GM12878 (cell line): ENCODE measurements around the gene ADAM23. TPM values are rescaled to one million over a fixed set of nuclear protein-coding genes. Genes with fewer than 3 reads are reported as not detected.

ENCODE experiments used
- ATAC-seq: fragments of 200-7000 bp; cut with Tn5 transposase; 3 replicates; pipeline ENCODE4 v1.9.1; 2020; ENCODE audit warnings: mild to moderate bottlenecking, moderate library complexity
- BruUV-seq: library from RNA; stranded (reverse); fragments of 400-500 nt; replicated peaks from 2 replicates; lab custom pipeline; 2021; lab: Mats Ljungman, UMichigan
- CTCF ChIA-PET: fragments of 300-600 bp; sonication (Branson Sonifier 250); formaldehyde crosslinking; extraction: SDS; loops from one replicate; lab custom pipeline; 2021; ENCODE audit warnings: inconsistent platforms; lab: Yijun Ruan, JAX
- POLR2A ChIA-PET: fragments of 350-600 bp; formaldehyde crosslinking; extraction: SDS; loops from one replicate; lab custom pipeline; 2021; ENCODE audit warnings: inconsistent platforms; lab: Charles Lee
- RAD21 ChIA-PET: fragments of 300-600 bp; sonication (Branson Sonifier 250); formaldehyde crosslinking; loops from one replicate; lab custom pipeline; 2023; ENCODE audit warnings: antibody characterized with exemption; ENCODE audit not compliant: unreplicated experiment; lab: Charles Lee
- SMC1A ChIA-PET: fragments of 300-600 bp; sonication (Branson Sonifier 250); formaldehyde crosslinking; loops from one replicate; lab custom pipeline; 2023; ENCODE audit not compliant: unreplicated experiment, uncharacterized antibody; lab: Charles Lee
- DNase-seq: peaks from one replicate; pipeline ENCODE4 v3.0.0-alpha.2; 2011; ENCODE audit warnings: low read depth, low spot score
- FAIRE-seq: peaks from 3 replicates; lab custom pipeline; 2011; peaks lifted over from hg19 to GRCh38; lab: Jason Lieb, UNC
- H2AFZ ChIP-seq: 2 replicates; pipeline ENCODE4 v1.6.0; 2011; ENCODE audit warnings: low read depth, low read length, control low read depth; ENCODE audit not compliant: control insufficient read depth
- H3K27ac ChIP-seq: 2 replicates; pipeline ENCODE4 v1.5.1; 2011; ENCODE audit warnings: control low read depth; ENCODE audit not compliant: control insufficient read depth, insufficient read depth
- H3K27me3 ChIP-seq, 2 experiments: replicated peaks in 1 of 2; 2 replicates each; pipeline versions ENCODE4 v1.6.0 to v1.6.1; 2011; ENCODE audit warnings: low read length in 1 of 2; ENCODE audit not compliant: control insufficient read depth in 2 of 2, insufficient read depth in 2 of 2
- H3K36me3 ChIP-seq, 2 experiments: 2 replicates each; pipeline ENCODE4 v1.5.1; 2011; ENCODE audit warnings: low read length in 1 of 2; ENCODE audit not compliant: control insufficient read depth in 2 of 2, insufficient read depth in 2 of 2
- H3K4me1 ChIP-seq: 2 replicates; pipeline ENCODE4 v1.6.1; 2011; ENCODE audit warnings: mild to moderate bottlenecking, low read length, moderate library complexity, mixed read lengths; ENCODE audit not compliant: control insufficient read depth, insufficient read depth
- H3K4me2 ChIP-seq: 2 replicates; pipeline ENCODE4 v1.6.0; 2011; ENCODE audit warnings: control low read depth; ENCODE audit not compliant: control insufficient read depth, insufficient read depth
- H3K4me3 ChIP-seq: fragments of 200-600 bp; sonication (generic); 2 replicates; pipeline ENCODE4 v1.5.1; 2016
- H3K79me2 ChIP-seq: 2 replicates; pipeline ENCODE4 v1.6.0; 2011; ENCODE audit warnings: low read length; ENCODE audit not compliant: control insufficient read depth, insufficient read depth
- H3K9ac ChIP-seq: 2 replicates; pipeline ENCODE4 v1.8.0; 2011; ENCODE audit warnings: low read length, control low read depth, mixed read lengths; ENCODE audit not compliant: control insufficient read depth, insufficient read depth
- H3K9me3 ChIP-seq: replicated peaks from 3 replicates; pipeline ENCODE4 v1.5.1; 2011; ENCODE audit warnings: mild to moderate bottlenecking, low read length; ENCODE audit not compliant: control insufficient read depth, insufficient read depth
- H4K20me1 ChIP-seq: 2 replicates; pipeline ENCODE4 v1.6.0; 2011; ENCODE audit not compliant: control insufficient read depth, insufficient read depth
- BCL11A ChIP-seq: IDR thresholded peaks from 2 replicates; pipeline ENCODE4 v1.6.1; 2011; ENCODE audit warnings: low read depth, low read length
- CEBPZ ChIP-seq: fragments of 150-350 bp; IDR thresholded peaks from 2 replicates; pipeline ENCODE4 v1.6.1; 2016; ENCODE audit warnings: low read depth, low read length
- CREB1 ChIP-seq: IDR thresholded peaks from 2 replicates; pipeline ENCODE4 v1.6.1; 2012; ENCODE audit warnings: low read depth, mild to moderate bottlenecking, inconsistent platforms
- ESRRA ChIP-seq: IDR thresholded peaks from 2 replicates; pipeline ENCODE4 v1.6.1; 2012; ENCODE audit warnings: mild to moderate bottlenecking, low read length, improper control_type of control experiment
- HDGF ChIP-seq: fragments of 450-650 bp; IDR thresholded peaks from 2 replicates; pipeline ENCODE4 v1.6.1; 2016; ENCODE audit warnings: antibody characterized with exemption
- KAT2A ChIP-seq: conservative IDR thresholded peaks from 2 replicates; pipeline ENCODE4 v1.6.1; 2011; ENCODE audit warnings: low read depth, low read length; ENCODE audit not compliant: control insufficient read depth
- MXI1 ChIP-seq: fragments of 150-350 bp; IDR thresholded peaks from 2 replicates; pipeline ENCODE4 v1.6.1; 2011; ENCODE audit warnings: low read depth, mild to moderate bottlenecking, inconsistent platforms, low read length, improper control_type of control experiment
- NR2F1 ChIP-seq: fragments of 450-650 bp; conservative IDR thresholded peaks from 2 replicates; pipeline ENCODE4 v1.6.1; 2017; ENCODE audit warnings: mild to moderate bottlenecking
- POLR2A ChIP-seq: IDR thresholded peaks from 2 replicates; pipeline ENCODE4 v1.6.1; 2011; ENCODE audit warnings: low read depth, mild to moderate bottlenecking, low read length
- STAT1 ChIP-seq: fragments of 450-650 bp; conservative IDR thresholded peaks from 2 replicates; pipeline ENCODE4 v1.6.1; 2014; ENCODE audit warnings: antibody characterized with exemption, mild to moderate bottlenecking
- TCF7 ChIP-seq: IDR thresholded peaks from 2 replicates; pipeline ENCODE4 v1.6.1; 2014; ENCODE audit warnings: antibody characterized with exemption, borderline replicate concordance
- ZNF274 ChIP-seq: IDR thresholded peaks from one replicate; pipeline ENCODE4 v1.8.0; 2011; ENCODE audit not compliant: insufficient read length, insufficient read depth
- WGBS: methylation state at CpG from one replicate; pipeline ENCODE4 v1.1.6; 2016; ENCODE audit warnings: low lambda C conversion rate; ENCODE audit not compliant: insufficient replicate concordance, insufficient coverage; ENCODE audit errors: missing lambda C conversion rate; 5-methylcytosine and 5-hydroxymethylcytosine counted together
- in situ Hi-C: fragments of 300-500 bp; cut with MboI; formaldehyde crosslinking; loops from 9 replicates; pipeline ENCODE4 v1.14.3; 2018; ENCODE audit warnings: mixed read lengths
- intact Hi-C: fragments of 100-400 bp; cut with micrococcal nuclease; formaldehyde crosslinking; loops from one replicate; pipeline ENCODE4 v1.14.2; 2022; ENCODE audit not compliant: unreplicated experiment
- polyA plus RNA-seq, 11 experiments: library from polyadenylated mRNA; depleted of rRNA in 4 of 11; unstranded in 6 of 11; stranded (reverse) in 5 of 11; fragments of >200 nt; fragmentation: Nextera tagmentation in 4 of 11; fragmentation: Illumina TruSeq in 1 of 11; extraction: Ambion mirVana in 4 of 11; extraction: Trizol in 1 of 11; gene quantifications; 1 replicate in 1 of 11; 2 replicates in 10 of 11; pipeline versions ENCODE4 v1.2.1 to v1.2.3, GENCODE V29; 2011 to 2016; ENCODE audit warnings: inconsistent platforms in 2 of 11, missing spikeins in 2 of 11, low read depth in 1 of 11
- total RNA-seq, 4 experiments: library from RNA; depleted of rRNA in 3 of 4; stranded (reverse); fragments of >200 nt in 3 of 4; fragmentation: Illumina TruSeq in 1 of 4; extraction: Trizol in 1 of 4; gene quantifications; 2 replicates each; pipeline versions ENCODE4 v1.2.1 to v1.2.3, GENCODE V29; 2013 to 2021
- TF ChIP-seq, protein P1 (sequence below): fragments of 450-650 bp; IDR thresholded peaks from 2 replicates; pipeline ENCODE4 v1.6.1; 2017; ENCODE audit warnings: mild to moderate bottlenecking
- TF ChIP-seq, protein P2 (sequence below), 3 experiments: IDR thresholded peaks in 2 of 3; conservative IDR thresholded peaks in 1 of 3; 2 replicates each; pipeline ENCODE4 v1.5.1; 2011; ENCODE audit warnings: low read depth in 3 of 3, low read length in 3 of 3, mild to moderate bottlenecking in 3 of 3, control low read depth in 2 of 3, moderate library complexity in 2 of 3, inconsistent platforms in 1 of 3, mixed read lengths in 1 of 3; ENCODE audit not compliant: control insufficient read depth in 2 of 3, insufficient read depth in 1 of 3; ENCODE audit errors: extremely low read depth in 1 of 3

Gene ADAM23
- total and polyA plus RNA-seq, 10 of the 15 experiments (the other 5 are each of a cell fraction or from before 2014, with no cell fraction given), result 5.7 to 41.8 (median 15.6) TPM

DNA sequence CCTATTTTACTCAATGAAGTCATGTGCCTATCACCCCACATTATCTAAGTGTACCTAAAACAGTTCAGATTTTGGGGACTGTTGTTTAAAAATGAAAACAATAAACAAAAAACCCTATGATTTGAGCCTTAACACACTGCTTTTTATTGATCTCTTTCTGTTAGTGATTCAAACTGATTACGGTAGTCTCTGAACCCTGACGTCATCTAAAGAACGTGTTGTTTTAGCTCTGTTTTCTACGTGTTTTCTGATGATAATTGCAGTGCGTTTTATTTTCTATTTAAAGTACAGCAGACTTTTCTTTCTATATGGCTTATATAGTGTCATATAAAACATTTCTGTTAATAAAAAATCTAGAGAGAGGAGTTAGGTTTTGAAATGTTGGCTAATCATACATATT, 105.1 kb downstream of the ADAM23 start:
- RAD21 ChIA-PET, result interaction anchor here (2.0 kb wide), 1 partner anchor 10 kb away, joined by 10 read pairs; no protein-coding TSS in a partner anchor
- DNase-seq (no peak), ATAC-seq (no peak), FAIRE-seq (no peak)
- Histone ChIP-seq H3K4me1 (no peaks in the 10 kb centered on the region), H4K20me1 (no peaks in the 10 kb centered on the region), H3K9ac (no peak overlapping the region), H3K79me2 (no peaks in the 10 kb centered on the region), H3K27ac (no peak overlapping the region), H3K36me3 (no peaks in the 10 kb centered on the region), H3K27me3 (no peaks in the 10 kb centered on the region), H3K4me3 (no peak overlapping the region), H2AFZ (no peak overlapping the region), H3K9me3 (no peaks in the 10 kb centered on the region), H3K4me2 (no peak overlapping the region)
- in situ Hi-C loops (no loop called here), intact Hi-C loops (no loop called here)
- SMC1A ChIA-PET, result interaction anchor here (1.1 to 3.5 kb wide), 4 partner anchors 10 to 156 kb away, joined by 3 to 23 read pairs (median 4); no protein-coding TSS in a partner anchor
- TF ChIP-seq TCF7 (no peak), KAT2A (no peak), ZNF274 (no peak), HDGF (no peak), CEBPZ (no peak), MXI1 (no peak), BCL11A (no peak), CREB1 (no peak), STAT1 (no peak), ESRRA (no peak), NR2F1 (no peak), POLR2A (no peak)
- TF ChIP-seq, protein P1, sequence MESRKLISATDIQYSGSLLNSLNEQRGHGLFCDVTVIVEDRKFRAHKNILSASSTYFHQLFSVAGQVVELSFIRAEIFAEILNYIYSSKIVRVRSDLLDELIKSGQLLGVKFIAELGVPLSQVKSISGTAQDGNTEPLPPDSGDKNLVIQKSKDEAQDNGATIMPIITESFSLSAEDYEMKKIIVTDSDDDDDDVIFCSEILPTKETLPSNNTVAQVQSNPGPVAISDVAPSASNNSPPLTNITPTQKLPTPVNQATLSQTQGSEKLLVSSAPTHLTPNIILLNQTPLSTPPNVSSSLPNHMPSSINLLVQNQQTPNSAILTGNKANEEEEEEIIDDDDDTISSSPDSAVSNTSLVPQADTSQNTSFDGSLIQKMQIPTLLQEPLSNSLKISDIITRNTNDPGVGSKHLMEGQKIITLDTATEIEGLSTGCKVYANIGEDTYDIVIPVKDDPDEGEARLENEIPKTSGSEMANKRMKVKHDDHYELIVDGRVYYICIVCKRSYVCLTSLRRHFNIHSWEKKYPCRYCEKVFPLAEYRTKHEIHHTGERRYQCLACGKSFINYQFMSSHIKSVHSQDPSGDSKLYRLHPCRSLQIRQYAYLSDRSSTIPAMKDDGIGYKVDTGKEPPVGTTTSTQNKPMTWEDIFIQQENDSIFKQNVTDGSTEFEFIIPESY, result no peak
- TF ChIP-seq, protein P2, sequence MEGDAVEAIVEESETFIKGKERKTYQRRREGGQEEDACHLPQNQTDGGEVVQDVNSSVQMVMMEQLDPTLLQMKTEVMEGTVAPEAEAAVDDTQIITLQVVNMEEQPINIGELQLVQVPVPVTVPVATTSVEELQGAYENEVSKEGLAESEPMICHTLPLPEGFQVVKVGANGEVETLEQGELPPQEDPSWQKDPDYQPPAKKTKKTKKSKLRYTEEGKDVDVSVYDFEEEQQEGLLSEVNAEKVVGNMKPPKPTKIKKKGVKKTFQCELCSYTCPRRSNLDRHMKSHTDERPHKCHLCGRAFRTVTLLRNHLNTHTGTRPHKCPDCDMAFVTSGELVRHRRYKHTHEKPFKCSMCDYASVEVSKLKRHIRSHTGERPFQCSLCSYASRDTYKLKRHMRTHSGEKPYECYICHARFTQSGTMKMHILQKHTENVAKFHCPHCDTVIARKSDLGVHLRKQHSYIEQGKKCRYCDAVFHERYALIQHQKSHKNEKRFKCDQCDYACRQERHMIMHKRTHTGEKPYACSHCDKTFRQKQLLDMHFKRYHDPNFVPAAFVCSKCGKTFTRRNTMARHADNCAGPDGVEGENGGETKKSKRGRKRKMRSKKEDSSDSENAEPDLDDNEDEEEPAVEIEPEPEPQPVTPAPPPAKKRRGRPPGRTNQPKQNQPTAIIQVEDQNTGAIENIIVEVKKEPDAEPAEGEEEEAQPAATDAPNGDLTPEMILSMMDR (IDR thresholded peaks at IDR 0.05 in 2 of 3, conservative IDR thresholded peaks at IDR 0.05 in 1 of 3; ENCODE audit: control insufficient read depth in 2 of 3, extremely low read depth in 1 of 3, insufficient read depth in 1 of 3, low read depth in 3 of 3, low read length in 3 of 3), result no peak
- 85% methylated on average over 5 of the region's 5 CpGs for WGBS
- CTCF ChIA-PET, result interaction anchor here (1.0 to 1.2 kb wide), 2 partner anchors 10 to 14 kb away, joined by 3 to 8 read pairs; no protein-coding TSS in a partner anchor
- BruUV-seq, result no TSS peak
- POLR2A ChIA-PET, result interaction anchor here (0.5 kb wide), 1 partner anchor 395 kb away, joined by 3 read pairs; no protein-coding TSS in a partner anchor
